GM19025 (cell line): Measurements from ENCODE around the gene SLC4A1.
"Not testable (repeated sequence)": the region's sequence is repeated elsewhere in the genome, so short reads cannot be mapped to it uniquely, and the experiment has no call there.

Source experiments
- ATAC-seq: cut with Tn5 transposase; IDR thresholded peaks from one replicate; pipeline ENCODE4 v1.9.1; 2021; ENCODE audit warnings: mild to moderate bottlenecking, low read depth, moderate library complexity; ENCODE audit not compliant: unreplicated experiment

The SLC4A1 gene

GRCh38 chr17:44258811-44259351, 9.1 kb downstream of the SLC4A1 start:
- no peak for ATAC-seq

- ATAC-seq = no peak
Observed at GRCh38 chr17:44257815-44258760, 9.8 kb downstream of the SLC4A1 start.

GRCh38 chr17:44256671-44257070, 11.3 kb downstream of the SLC4A1 start:
- ATAC-seq = no peak

DNA sequence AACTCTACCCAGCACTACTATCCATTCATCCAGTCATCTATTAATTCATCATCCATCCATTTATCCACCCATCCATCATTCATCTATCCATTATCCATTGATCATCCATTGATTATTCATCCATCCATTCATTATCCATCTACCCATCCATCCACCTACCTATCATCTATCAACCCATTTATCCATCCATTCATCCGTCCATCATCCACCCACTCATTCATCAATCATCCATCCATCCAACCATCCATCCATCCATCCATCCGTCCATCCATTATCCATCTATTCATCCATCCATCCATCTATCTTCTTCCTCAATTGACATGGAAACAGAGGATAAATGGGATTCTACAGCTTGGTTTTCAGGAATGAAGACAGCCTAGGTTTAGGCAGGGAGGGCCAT, 12.0 kb downstream of the SLC4A1 start:
- ATAC-seq = no peak

DNA sequence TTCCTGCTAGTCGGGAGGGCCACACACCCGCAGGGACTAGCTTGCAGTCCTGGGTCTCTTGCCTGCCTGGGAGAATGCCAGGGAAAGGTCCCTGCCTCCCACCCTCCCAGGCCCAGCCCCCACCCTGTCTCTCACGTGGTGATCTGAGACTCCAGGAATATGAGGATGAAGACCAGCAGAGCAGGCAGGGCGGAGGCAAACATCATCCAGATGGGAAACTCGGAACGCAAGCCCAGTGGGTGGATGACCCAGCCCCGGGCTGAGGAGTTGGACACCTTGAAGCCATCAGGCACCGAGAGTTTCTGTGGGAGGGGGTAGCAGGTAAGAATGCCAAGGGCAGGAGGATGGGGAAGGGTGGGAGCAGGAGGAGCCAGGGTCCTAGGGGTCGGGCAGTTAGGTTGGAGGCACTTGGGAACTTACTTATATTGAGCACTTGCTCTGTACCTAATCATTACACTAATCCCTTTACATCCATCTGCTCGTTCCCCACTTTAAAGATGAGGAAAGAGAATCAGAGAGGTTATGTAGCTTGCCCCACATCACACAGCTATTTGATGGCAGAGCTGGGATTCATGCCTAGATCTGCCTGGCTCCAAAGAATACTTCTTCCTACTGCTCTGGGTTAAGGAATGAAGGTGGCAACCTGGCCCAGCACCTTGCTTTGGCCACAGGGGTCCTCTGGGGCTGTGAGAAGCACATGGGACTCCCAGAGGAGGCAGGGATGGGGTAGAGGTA, 13.4 kb downstream of the SLC4A1 start:
- no peak for ATAC-seq

GRCh38 chr17:44253006-44253405, 14.9 kb downstream of the SLC4A1 start:
- no peak for ATAC-seq

DNA sequence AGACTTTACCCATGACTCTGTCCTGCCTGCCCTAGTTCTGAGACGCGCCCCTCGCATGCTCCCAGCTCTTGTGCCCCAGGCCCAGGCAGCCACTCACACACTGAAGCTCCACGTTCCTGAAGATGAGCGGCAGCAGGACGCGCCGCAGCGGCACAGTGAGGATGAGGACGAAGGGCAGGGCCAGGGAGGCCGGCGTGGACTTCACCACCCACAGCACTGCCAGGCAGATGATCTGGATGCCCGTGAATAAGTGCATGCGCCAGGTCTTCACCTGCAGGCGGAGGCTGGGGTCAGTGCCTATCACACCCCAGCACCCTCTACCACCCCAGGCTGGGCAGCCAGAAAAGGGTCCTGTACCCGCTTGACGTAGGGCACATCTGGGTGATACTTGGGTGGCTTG, 16.9 kb downstream of the SLC4A1 start:
- no peak for ATAC-seq

DNA sequence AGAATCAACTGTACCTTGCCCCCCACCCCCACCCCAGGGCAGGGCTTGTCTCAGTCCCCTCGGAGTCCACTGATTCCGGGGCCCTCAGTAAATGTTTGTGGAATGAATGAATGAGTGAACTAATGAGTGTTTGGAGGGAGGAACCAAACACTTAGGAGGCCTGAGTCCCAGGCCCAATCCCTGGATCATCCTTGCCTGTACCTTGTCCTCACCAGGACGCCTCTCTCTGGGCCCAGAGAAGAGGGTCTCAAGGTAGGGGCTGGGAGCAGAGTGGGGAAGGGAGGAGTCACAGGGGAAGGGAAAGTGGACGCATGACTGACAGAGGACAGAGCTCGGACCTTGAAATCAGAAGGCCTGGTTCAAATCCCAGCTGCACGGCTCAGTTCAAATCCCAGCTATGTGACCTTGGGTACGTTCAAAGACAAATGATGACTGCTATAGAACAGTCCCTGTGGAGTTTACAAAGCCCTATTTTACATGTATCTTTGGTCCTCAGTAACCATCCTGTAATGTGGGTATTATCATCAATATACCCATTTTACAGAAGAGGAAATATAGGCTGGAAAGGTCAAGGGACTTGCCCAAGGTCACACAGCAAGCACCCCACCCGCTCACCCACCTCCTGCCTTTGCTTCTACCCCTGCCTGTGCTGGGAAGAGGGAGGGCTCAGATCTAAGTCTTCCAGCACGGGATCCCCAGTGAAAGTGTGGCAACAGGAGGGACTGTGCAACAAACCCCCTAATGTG, 18.3 kb downstream of the SLC4A1 start:
- no peak for ATAC-seq

- ATAC-seq = no peak
Observed at GRCh38 chr17:44247876-44248736, 19.8 kb downstream of the SLC4A1 start.

DNA sequence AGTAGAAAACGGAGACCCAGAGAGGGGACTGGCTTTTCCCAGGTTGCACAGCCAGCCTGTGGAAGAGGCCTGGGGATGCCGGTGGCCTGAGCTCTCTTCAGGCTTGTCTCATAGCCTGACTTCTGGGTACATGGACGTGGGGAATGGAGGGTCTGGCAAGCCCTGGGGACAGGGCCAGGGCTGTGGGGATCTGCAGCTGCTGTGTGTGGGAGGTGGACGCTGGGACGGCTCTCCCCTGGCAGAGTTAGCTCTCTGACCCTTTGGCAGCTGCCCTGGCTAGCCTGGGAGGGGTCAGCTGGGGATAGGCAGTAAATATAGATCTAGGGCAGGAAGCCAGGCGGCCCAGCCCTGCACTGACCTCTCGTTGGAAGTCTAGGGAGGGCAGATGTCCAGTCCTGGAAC, 20.5 kb downstream of the SLC4A1 start:
- no peak for ATAC-seq

- ATAC-seq = no peak
Observed at GRCh38 chr17:44241106-44241624, 26.8 kb downstream of the SLC4A1 start.

- not testable (repeated sequence) for ATAC-seq
Observed at GRCh38 chr17:44237886-44238285, 30.0 kb downstream of the SLC4A1 start.

- no peak for ATAC-seq
Observed at GRCh38 chr17:44236444-44236991, 31.4 kb downstream of the SLC4A1 start.

- no peak for ATAC-seq
Observed at GRCh38 chr17:44235583-44235936, 32.4 kb downstream of the SLC4A1 start.

- ATAC-seq = no peak
Observed at GRCh38 chr17:44233582-44233981, 34.4 kb downstream of the SLC4A1 start.

DNA sequence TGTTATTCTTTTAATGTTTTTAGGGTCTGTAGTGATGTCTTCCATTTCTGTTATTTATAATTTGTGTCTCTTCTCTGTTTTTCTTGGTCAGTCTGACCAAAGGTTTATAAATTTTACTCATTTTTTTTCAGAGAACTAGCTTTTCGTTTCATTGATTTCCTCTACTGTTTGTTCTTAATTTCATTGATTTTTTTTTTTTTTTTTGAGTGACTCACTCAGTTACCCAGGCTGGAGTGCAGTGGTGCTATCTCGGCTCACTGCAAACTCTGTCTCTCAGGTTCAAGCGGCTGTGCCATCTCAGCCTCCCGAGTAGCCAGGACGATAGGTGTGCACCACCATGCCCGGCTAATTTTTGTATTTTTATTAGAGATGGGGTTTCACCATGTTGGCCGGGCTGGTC, 35.9 kb downstream of the SLC4A1 start:
- ATAC-seq = no peak

- no peak for ATAC-seq
Observed at GRCh38 chr17:44230140-44230539, 37.8 kb downstream of the SLC4A1 start.

GRCh38 chr17:44229090-44229489, 38.8 kb downstream of the SLC4A1 start:
- no peak for ATAC-seq

DNA sequence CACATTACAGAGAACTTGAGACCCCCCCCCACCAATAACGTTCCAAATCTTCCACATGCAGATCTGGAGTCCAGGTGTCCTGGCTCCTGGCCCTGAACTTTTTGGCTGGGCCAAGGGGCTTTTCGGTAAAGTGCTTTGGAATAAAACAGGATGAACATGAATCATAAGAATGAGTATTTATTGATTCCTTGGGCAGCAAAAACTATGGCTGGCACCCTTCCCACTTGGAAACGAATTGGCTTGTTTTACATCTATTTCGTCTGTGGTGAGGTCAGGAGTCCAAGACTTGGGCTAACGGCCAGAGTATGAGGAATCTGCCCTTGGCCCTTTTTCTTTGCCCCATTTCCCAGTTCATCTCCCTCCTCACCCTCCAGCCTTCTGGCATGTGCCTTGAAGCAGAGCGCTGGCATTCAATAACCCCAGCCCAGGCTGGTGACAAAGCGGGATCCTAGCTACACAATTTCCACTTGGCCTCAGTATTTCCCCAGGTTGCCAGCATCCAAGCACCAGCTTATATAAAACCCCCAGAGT, 44.3 kb downstream of the SLC4A1 start:
- no peak for ATAC-seq
